GM19395 (cell line): ENCODE results near the gene DNAH8.

ENCODE experiments used
- ATAC-seq: cut with Tn5 transposase; IDR thresholded peaks from one replicate; pipeline ENCODE4 v1.9.1; 2021; ENCODE audit warnings: mild to moderate bottlenecking, moderate library complexity; ENCODE audit not compliant: unreplicated experiment

Gene DNAH8

GRCh38 chr6:39062014-39062740 lies 347.1 kb downstream of the DNAH8 start:
- no peak for ATAC-seq

- no peak for ATAC-seq
These were observed 348.4 kb downstream of the DNAH8 start for GRCh38 chr6:39063526-39063925.

DNA sequence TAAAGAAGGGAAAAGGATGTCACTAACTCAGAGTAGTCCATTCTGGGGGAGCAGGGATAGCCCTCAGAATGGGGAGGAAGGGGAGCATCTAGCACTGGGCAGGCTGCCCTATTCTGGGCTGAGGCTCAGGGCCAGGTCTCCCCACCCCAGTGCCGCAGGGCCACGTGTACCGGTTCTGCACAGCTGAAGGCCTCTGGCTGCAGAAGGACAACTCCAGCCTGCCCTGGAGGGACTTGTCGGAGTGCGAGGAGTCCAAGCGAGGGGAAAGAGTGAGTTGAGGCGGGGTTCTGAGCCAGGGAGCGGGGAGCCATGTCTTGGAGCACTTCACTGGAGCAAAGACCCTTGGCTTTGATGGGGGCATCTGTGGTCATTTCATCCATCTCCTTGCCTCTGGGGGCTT lies 350.4 kb downstream of the DNAH8 start:
- no peak for ATAC-seq

DNA sequence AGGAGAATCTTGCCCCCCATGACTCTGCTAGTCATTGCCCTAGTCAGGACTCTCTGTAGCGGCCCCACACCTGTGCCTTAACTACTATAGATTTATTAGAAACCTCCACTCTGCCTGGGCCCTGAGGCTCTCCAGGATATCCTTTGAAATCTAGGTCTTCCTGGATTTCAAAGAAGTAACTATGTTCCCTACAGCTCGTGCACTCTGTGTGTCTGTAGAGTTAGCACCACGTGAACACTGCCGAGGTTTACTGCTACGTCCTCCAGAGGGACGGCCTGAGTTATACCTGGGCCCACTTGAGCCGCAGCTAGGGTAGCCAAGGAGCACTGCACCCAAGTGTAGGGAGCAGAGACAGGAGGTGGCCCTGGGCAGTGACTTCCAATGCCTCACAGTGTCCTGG lies 353.3 kb downstream of the DNAH8 start:
- no peak for ATAC-seq

DNA sequence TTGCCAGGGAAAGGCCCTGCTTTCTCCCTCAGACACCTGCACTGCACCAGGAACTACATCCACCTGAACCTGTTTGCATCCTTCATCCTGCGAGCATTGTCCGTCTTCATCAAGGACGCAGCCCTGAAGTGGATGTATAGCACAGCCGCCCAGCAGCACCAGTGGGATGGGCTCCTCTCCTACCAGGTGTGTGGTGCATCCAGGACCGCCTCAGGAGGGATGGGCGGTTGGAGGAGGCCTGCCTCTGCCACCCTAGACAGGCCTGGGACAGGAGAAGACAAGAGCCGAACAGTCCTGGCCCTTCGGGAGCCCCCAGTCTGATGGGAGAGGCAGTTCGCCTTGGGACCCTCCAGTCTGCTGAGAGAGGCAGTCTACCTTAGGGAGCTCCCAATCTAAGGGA lies 357.7 kb downstream of the DNAH8 start:
- no peak for ATAC-seq

DNA sequence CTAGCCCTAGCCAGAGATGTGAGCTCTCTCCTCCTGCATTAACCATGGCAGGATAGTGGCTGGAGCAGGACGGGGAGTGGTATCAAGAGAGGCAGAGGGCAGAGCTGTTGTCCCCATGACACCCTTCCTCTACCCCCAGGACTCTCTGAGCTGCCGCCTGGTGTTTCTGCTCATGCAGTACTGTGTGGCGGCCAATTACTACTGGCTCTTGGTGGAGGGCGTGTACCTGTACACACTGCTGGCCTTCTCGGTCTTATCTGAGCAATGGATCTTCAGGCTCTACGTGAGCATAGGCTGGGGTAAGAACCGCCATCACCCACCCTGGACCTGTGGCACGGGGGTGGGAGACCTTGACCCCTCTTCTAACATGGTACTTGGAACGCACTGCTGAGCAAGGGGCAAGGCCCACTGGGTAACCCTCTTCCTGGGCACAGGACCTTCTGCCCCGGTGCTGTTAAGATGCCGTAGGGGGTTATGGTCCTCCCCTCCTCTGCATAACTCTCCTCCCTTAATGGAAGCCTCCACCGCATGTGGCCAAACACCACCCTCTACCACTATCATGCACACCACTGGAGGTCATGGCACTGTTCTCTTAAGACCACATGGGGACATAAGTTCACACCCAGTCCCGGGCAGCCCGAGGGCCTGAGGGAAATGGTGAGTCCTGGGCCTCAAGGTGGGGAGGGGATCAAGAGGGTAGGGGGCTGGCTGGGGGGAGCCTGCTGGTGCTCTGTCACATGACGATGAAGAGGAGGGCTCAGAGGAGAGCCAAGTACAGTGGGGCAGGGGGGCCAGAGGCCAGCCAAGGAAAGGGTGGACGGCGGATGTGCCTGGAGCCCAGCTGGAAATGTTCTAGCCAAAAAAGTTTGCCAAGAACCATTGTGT lies 358.6 kb downstream of the DNAH8 start:
- no peak for ATAC-seq

DNA sequence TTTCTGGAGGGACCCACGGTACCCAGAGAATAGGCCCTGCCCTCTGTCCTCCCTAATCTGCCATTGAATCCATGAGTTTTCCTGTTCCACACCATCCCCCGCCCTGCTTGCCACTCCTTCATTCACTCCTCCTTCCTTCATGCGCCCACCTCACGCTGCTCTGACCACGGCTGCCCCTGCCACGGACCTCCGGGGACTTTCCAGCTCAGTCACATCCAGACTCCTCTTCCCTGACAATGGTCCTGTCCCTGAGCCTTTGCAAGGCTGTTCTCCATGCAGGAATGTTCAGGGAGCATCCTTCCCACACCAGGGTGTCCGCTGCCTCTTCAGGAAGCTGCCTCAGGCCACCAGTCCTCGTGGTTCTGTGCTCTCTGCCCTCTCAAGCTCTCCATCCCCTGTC lies 359.4 kb downstream of the DNAH8 start:
- ATAC-seq = no peak

GRCh38 chr6:39075010-39075686 lies 360.0 kb downstream of the DNAH8 start:
- ATAC-seq = no peak

DNA sequence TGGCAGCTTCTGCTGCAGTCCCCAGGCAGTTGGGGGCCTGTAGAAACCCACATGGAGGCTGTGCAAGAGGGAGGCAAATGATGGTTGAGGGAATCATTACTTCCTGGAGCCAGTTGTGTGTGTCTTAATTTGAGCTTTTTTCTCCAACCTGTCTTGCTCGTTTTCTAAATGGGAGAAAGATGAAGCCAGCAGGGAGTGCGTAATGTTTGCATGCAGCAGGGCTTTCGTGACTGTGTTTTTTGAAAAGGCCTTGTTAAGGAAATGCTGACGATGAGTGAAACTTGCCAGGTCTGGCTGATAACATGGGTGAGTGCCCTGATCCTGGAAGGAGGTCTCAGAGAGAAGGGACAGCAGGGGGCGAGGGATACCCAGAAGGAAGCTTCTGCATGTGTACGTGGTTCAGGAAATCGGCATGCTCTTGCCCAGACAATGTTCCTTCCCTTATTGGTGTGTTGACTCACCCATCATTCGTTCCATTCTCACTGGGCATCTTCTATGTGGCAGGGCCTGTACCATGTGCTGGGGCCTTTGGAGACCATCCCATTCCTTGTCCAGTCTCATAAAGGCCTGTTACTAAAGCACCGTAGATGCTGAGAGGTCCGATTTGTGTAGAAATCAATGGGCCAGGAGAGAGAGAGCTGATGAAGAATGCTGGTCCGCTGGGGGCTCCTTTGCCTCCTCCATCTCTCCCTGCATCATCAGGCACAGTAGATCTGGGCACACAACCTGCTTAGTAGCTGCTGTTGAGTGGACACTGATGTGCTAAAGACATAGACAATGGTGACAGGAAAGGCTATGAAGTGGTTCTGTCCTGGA lies 360.9 kb downstream of the DNAH8 start:
- ATAC-seq = no peak

- ATAC-seq = no peak
These were observed 361.8 kb downstream of the DNAH8 start for GRCh38 chr6:39076623-39077535.

DNA sequence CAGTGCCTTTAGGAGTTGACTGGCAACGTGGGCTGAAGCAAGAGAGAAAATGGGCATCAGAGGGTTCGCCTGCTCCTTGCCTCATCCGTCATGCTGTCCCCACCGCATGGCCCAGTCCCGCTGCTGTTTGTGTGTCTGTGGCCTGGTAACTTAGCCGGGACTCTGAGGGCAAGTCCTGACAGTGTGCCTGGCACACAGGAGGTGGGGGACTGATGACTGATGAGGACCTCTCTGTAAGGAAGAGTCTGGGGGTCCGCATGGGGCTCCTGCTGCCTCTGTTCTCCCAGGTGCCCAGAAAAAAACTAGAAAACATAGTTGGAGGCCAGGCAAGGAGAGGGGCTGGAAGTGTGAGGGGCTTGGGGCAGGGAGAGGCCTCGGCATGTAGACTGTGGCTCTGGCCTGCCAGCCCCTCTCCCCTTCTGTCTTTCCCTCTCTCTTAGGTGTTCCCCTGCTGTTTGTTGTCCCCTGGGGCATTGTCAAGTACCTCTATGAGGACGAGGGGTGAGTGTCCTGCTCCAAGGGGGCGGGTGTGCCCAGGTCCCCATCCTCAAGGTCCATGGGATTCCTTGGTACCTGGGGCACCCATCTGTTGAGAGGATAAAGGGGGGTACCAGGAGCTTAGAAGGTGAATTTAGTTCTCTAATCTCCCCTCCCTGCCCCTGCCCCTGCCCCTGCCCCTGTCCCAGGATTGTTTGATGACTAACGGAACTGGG lies 362.9 kb downstream of the DNAH8 start:
- no peak for ATAC-seq

- ATAC-seq = no peak
These were observed 363.6 kb downstream of the DNAH8 start for GRCh38 chr6:39078695-39079094.

- ATAC-seq = no peak
These were observed 364.4 kb downstream of the DNAH8 start for GRCh38 chr6:39079197-39080125.
